ENCODE measurements around the gene NAT14.

Gene NAT14

DNA sequence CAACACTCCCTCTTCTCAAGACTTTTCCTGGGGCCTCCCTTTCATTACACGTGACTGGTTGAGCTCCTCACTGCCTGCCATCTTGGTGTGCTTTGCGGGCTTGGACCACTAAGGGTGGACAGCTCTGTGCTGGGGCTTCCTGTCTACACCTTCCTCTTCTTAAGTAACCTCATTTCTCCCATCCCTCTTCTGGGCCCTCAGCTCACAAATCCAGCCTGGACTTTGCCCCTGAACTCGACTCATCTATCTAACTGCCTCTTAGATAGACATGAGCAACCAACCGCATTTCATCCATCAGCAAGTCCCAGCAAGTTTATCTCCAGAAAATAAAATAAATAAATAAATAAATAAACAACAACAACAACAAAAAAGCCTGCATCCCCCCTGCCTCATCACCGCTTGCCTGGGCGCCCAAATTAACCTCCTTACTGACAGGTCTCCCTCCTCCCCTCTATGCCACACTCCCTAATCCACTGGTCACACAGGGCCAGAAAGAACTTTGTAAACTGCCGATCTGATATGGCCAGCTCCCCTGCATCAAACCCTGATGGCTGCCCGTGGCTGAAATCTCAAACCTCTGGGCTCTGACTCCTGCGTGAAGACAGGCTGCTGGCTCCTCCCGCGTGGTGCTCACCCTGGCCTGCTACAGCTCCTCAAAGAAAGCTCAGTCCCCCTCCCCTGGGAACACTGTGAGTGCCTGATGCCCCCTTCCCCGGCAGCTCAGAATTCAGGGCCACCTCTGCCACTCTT, 31.3 kb upstream of the NAT14 start:
- H3K4me3 ChIP-seq (ENCODE audit: extremely low read depth, insufficient read depth, low read length, poor library complexity, severe bottlenecking): no peak overlapping the region
- peaks cover 9% of the 10 kb centered on the region for H3K4me1 ChIP-seq (ENCODE audit: control insufficient read depth, insufficient read depth, low read length, poor library complexity, severe bottlenecking)
- H3K9me3 ChIP-seq (ENCODE audit: control insufficient read depth, low read length): no peaks in the 10 kb centered on the region
- H3K36me3 ChIP-seq (ENCODE audit: control insufficient read depth, insufficient read depth, low read length): peaks cover 3% of the 10 kb centered on the region
- H3K27ac ChIP-seq (ENCODE audit: low read depth, low read length, severe bottlenecking): no peak overlapping the region
- WGBS, 2 experiments (ENCODE audit: insufficient coverage in 2 of 2): 94 to 95% methylated on average over 9 to 11 of the region's 12 CpGs

GRCh38 chr19:55454787-55455243, 30.2 kb upstream of the NAT14 start:
- Histone ChIP-seq H3K27ac (ENCODE audit: low read depth, low read length, severe bottlenecking) (no peak overlapping the region), H3K4me3 (ENCODE audit: extremely low read depth, insufficient read depth, low read length, poor library complexity, severe bottlenecking) (no peak overlapping the region), H3K4me1 (ENCODE audit: control insufficient read depth, insufficient read depth, low read length, poor library complexity, severe bottlenecking) (peaks cover 9% of the 10 kb centered on the region), H3K36me3 (ENCODE audit: control insufficient read depth, insufficient read depth, low read length) (peaks cover 3% of the 10 kb centered on the region), H3K9me3 (ENCODE audit: control insufficient read depth, low read length) (no peaks in the 10 kb centered on the region)
- WGBS, 2 experiments (ENCODE audit: insufficient coverage in 2 of 2): 58 to 67% methylated on average over 11 to 12 of the region's 14 CpGs

DNA sequence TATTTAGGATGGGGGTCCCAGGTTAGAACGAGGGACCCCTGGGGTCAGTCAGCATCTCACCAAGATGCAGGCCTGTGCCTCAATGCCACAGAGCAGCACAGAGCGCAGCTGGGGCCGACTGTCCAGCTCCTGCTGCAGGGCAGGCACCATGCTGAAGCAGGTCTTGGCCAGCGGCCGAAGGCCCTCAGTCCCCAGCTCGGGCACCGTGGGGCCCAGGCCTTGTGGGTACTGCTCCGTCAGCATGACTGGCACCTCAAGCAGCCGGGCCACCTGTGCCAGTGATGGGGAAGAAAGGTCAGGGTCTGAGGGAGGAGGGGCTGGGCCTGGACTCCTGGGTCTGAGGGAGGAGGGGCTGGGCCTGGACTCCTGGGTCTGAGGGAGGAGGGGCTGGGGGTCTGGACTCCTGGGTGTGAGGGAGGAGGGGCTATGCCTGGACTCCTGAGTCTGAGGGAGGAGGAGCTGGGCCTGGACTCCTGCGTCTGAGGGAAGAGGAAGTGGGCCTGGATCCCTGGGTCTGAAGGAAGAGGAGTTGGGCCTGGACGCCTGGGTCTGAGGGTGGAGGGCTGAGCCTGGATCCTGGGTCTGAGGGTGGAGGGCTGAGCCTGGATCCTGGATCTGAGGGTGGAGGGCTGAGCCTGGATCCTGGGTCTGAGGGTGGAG, 29.3 kb upstream of the NAT14 start:
- 89 to 92% methylated on average over 10 to 11 of the region's 11 CpGs for WGBS, 2 experiments (ENCODE audit: insufficient coverage in 2 of 2)
- Histone ChIP-seq H3K4me3 (ENCODE audit: extremely low read depth, insufficient read depth, low read length, poor library complexity, severe bottlenecking) (no peak overlapping the region), H3K9me3 (ENCODE audit: control insufficient read depth, low read length) (no peaks in the 10 kb centered on the region), H3K27ac (ENCODE audit: low read depth, low read length, severe bottlenecking) (no peak overlapping the region), H3K36me3 (ENCODE audit: control insufficient read depth, insufficient read depth, low read length) (peaks cover 3% of the 10 kb centered on the region), H3K4me1 (ENCODE audit: control insufficient read depth, insufficient read depth, low read length, poor library complexity, severe bottlenecking) (peaks cover 9% of the 10 kb centered on the region)

DNA sequence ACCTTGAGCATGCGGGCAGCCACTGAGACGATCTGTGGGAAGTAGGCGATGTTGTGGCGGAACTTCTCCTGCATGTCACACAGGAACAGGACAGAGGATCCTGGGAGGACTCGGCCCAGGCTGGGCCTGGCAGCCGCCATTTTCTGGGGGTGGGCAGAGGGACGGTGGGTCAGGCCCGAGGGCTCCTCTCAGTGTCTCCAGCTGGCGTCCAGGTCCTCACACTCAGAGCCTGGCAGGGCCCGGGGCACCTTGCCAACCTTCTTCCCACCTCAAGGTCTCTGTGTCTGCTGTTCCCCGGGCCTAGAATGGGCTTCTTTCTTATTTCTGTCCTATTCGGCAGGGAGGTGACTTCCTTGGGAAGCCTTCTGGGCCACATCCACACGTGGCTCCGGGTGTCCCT, 28.6 kb upstream of the NAT14 start:
- Histone ChIP-seq H3K27ac (ENCODE audit: low read depth, low read length, severe bottlenecking) (no peak overlapping the region), H3K9me3 (ENCODE audit: control insufficient read depth, low read length) (no peaks in the 10 kb centered on the region), H3K36me3 (ENCODE audit: control insufficient read depth, insufficient read depth, low read length) (peaks cover 3% of the 10 kb centered on the region), H3K4me3 (ENCODE audit: extremely low read depth, insufficient read depth, low read length, poor library complexity, severe bottlenecking) (no peak overlapping the region), H3K4me1 (ENCODE audit: control insufficient read depth, insufficient read depth, low read length, poor library complexity, severe bottlenecking) (peaks cover 9% of the 10 kb centered on the region)
- WGBS, 2 experiments (ENCODE audit: insufficient coverage in 2 of 2): 93 to 95% methylated on average over 14 of the region's 14 CpGs

GRCh38 chr19:55457683-55458457, 27.1 kb upstream of the NAT14 start:
- H3K9me3 ChIP-seq (ENCODE audit: control insufficient read depth, low read length): no peaks in the 10 kb centered on the region
- WGBS, 2 experiments (ENCODE audit: insufficient coverage in 2 of 2): 77 to 85% methylated on average over 5 to 11 of the region's 16 CpGs

GRCh38 chr19:55459551-55459949, 25.4 kb upstream of the NAT14 start:
- H3K9me3 ChIP-seq (ENCODE audit: control insufficient read depth, low read length): no peaks in the 10 kb centered on the region
- WGBS, 2 experiments (ENCODE audit: insufficient coverage in 2 of 2): 88 to 90% methylated on average over 1 to 4 of the region's 8 CpGs
- peaks cover 2% of the 10 kb centered on the region for H3K4me1 ChIP-seq (ENCODE audit: control insufficient read depth, insufficient read depth, low read length, poor library complexity, severe bottlenecking)
- peaks cover 3% of the 10 kb centered on the region for H3K36me3 ChIP-seq (ENCODE audit: control insufficient read depth, insufficient read depth, low read length)
- H3K27ac ChIP-seq (ENCODE audit: low read depth, low read length, severe bottlenecking): no peak overlapping the region
- no peak overlapping the region for H3K4me3 ChIP-seq (ENCODE audit: extremely low read depth, insufficient read depth, low read length, poor library complexity, severe bottlenecking)

More at GRCh38 chr19:55457683-55458457, 27.1 kb upstream of the NAT14 start:
- Histone ChIP-seq H3K4me1 (ENCODE audit: control insufficient read depth, insufficient read depth, low read length, poor library complexity, severe bottlenecking) (peaks cover 2% of the 10 kb centered on the region), H3K27ac (ENCODE audit: low read depth, low read length, severe bottlenecking) (no peak overlapping the region), H3K4me3 (ENCODE audit: extremely low read depth, insufficient read depth, low read length, poor library complexity, severe bottlenecking) (no peak overlapping the region), H3K36me3 (ENCODE audit: control insufficient read depth, insufficient read depth, low read length) (peaks cover 3% of the 10 kb centered on the region)

- Histone ChIP-seq H3K4me1 (ENCODE audit: control insufficient read depth, insufficient read depth, low read length, poor library complexity, severe bottlenecking) (peaks cover 2% of the 10 kb centered on the region), H3K36me3 (ENCODE audit: control insufficient read depth, insufficient read depth, low read length) (peaks cover 1% of the 10 kb centered on the region), H3K4me3 (ENCODE audit: extremely low read depth, insufficient read depth, low read length, poor library complexity, severe bottlenecking) (peak overlapping the region; percentile 66), H3K9me3 (ENCODE audit: control insufficient read depth, low read length) (no peaks in the 10 kb centered on the region), H3K27ac (ENCODE audit: low read depth, low read length, severe bottlenecking) (no peak overlapping the region)
- 78 to 87% methylated on average over 11 to 14 of the region's 16 CpGs for WGBS, 2 experiments (ENCODE audit: insufficient coverage in 2 of 2)
These were observed 24.9 kb upstream of the NAT14 start for GRCh38 chr19:55459950-55460657.

DNA sequence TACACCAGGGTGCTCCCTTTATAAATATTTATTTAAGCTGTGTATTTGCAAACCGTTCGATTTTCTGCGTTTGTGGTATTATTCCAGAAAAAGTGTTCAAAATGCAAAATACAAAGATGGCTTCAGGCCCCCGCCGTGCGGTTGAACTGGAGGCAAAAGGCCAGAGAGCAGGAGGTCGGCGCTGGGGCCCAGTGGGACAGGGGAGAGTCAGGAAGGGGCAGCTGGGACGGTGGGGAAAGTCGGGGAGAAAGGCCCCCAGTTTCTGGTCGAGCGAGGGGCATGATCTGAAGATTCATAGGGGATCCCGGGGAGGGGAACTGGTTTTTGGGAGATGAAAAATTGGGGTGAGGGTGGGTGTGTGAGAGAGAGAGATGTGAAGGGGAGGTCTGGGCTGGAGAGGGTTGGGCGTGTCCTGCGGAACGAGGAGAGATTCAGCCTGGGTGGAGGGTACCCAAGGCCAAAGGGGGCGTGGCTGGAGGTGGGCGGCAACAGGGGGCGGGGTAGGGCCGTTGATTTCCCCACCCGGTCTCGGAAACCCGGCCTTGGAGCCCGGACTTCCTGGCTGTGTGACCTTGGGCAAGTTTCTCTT, 24.2 kb upstream of the NAT14 start:
- no peaks in the 10 kb centered on the region for H3K9me3 ChIP-seq (ENCODE audit: control insufficient read depth, low read length)
- peak overlapping the region; percentile 66 for H3K4me3 ChIP-seq (ENCODE audit: extremely low read depth, insufficient read depth, low read length, poor library complexity, severe bottlenecking)
- H3K36me3 ChIP-seq (ENCODE audit: control insufficient read depth, insufficient read depth, low read length): no peaks in the 10 kb centered on the region
- peaks cover 2% of the 10 kb centered on the region for H3K4me1 ChIP-seq (ENCODE audit: control insufficient read depth, insufficient read depth, low read length, poor library complexity, severe bottlenecking)
- 12 to 16% methylated on average over 23 to 24 of the region's 24 CpGs for WGBS, 2 experiments (ENCODE audit: insufficient coverage in 2 of 2)
- H3K27ac ChIP-seq (ENCODE audit: low read depth, low read length, severe bottlenecking): peak overlapping the region; percentile 88

- Histone ChIP-seq H3K27ac (ENCODE audit: low read depth, low read length, severe bottlenecking) (peak within 1 kb of the TSS; percentile 88), H3K36me3 (ENCODE audit: control insufficient read depth, insufficient read depth, low read length) (no peaks in the 10 kb centered on the region)
- whole genome bisulfite sequencing, 2 experiments (ENCODE audit: insufficient coverage in 2 of 2): 1 to 2% methylated on average over 42 to 45 of the region's 54 CpGs
These were observed 23.6 kb upstream of the NAT14 start, which contains the start of gene ISOC2 for GRCh38 chr19:55461259-55461973. TSS of gene ISOC2 (minus strand) at chr19:55461642. CDS start at chr19:55456486, 5,156 bp downstream.

More at GRCh38 chr19:55461259-55461973, 23.6 kb upstream of the NAT14 start, which contains the start of gene ISOC2:
- H3K4me1 ChIP-seq (ENCODE audit: control insufficient read depth, insufficient read depth, low read length, poor library complexity, severe bottlenecking): peaks cover 2% of the 10 kb centered on the region
- H3K4me3 ChIP-seq (ENCODE audit: extremely low read depth, insufficient read depth, low read length, poor library complexity, severe bottlenecking): peak within 1 kb of the TSS; percentile 66
- no peaks in the 10 kb centered on the region for H3K9me3 ChIP-seq (ENCODE audit: control insufficient read depth, low read length)

All from mesodermal cell (in vitro differentiated cells).